Activated CD4-positive, alpha-beta T cell treated with anti-CD3 and anti-CD28 coated beads for 1 hour (primary cell): ENCODE measurements around the gene C2orf92.

Experiments
- DNase-seq: peaks from one replicate; pipeline ENCODE4 v3.0.0-alpha.2; 2020

C2orf92 gene

GRCh38 chr2:97749581-97749980 is 80.1 kb downstream of the C2orf92 start:
- no peak for DNase-seq

DNA sequence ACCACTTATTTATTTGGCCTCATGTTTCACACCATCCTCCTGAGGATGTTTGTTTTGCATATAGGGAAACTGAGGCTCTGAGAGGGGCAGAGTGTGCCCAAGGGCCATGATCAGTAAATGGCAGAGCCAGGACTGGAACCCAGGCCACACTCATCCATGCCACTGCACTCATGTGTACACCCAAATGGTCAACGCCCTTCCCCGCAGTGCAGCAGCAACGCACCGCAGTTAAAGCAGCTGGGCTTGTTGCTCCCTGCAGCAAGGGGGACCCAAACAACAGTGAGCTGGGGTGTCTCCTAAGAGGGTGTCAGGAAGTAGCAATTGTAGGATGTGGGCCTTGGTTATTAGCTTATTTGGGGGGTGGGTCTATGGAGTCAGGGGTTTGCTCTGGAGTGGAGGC is 80.5 kb downstream of the C2orf92 start:
- no peak for DNase-seq

- DNase-seq: no peak
Measured at GRCh38 chr2:97751752-97752151, 82.2 kb downstream of the C2orf92 start.
